SJSA1 (cell line): ENCODE data around the gene RILP. TPM values are rescaled to one million over a fixed set of nuclear protein-coding genes. Genes with fewer than 3 reads are reported as not detected.
"Not testable (repeated sequence)": the region's sequence is repeated elsewhere in the genome, so short reads cannot be mapped to it uniquely, and the experiment has no call there.

ENCODE experiments used
- DNase-seq, 2 experiments: peaks; one replicate each; pipeline ENCODE4 v3.0.0-alpha.2; 2015 to 2020; ENCODE audit warnings: low spot score in 2 of 2, low read depth in 1 of 2
- H3K27ac ChIP-seq: fragments of 250-450 bp; sonication (Bioruptor Pico); 2 replicates; pipeline ENCODE4 v1.5.1; 2020; ENCODE audit warnings: mild to moderate bottlenecking, moderate library complexity
- H3K27me3 ChIP-seq: fragments of 250-450 bp; sonication (Bioruptor Pico); replicated peaks from 2 replicates; pipeline ENCODE4 v1.5.1; 2020; ENCODE audit warnings: mild to moderate bottlenecking, moderate library complexity
- H3K36me3 ChIP-seq: fragments of 250-450 bp; sonication (Bioruptor Pico); 2 replicates; pipeline ENCODE4 v1.5.1; 2020; ENCODE audit warnings: mild to moderate bottlenecking
- H3K4me1 ChIP-seq: fragments of 250-450 bp; sonication (Bioruptor Pico); replicated peaks from 2 replicates; pipeline ENCODE4 v1.6.1; 2021; ENCODE audit warnings: mild to moderate bottlenecking
- H3K4me3 ChIP-seq: fragments of 250-450 bp; sonication (Bioruptor Pico); 2 replicates; pipeline ENCODE4 v1.5.1; 2020; ENCODE audit warnings: mild to moderate bottlenecking
- H3K9me3 ChIP-seq: fragments of 250-450 bp; sonication (Bioruptor Pico); replicated peaks from 2 replicates; pipeline ENCODE4 v1.5.1; 2020; ENCODE audit warnings: mild to moderate bottlenecking
- total RNA-seq: library from RNA; depleted of rRNA; stranded (reverse); fragments of >200 nt; shearing (Covaris generic); gene quantifications from 2 replicates; pipeline ENCODE4 v1.2.3, GENCODE V29; 2014; rRNA removed

RILP gene
- 0.22 and 1.0 TPM in 2 replicates for total RNA-seq

GRCh38 chr17:1649844-1650501 lies at the start of gene RILP:
Gene RILP (minus strand): TSS chr17:1649866. CDS start chr17:1649804, 62 bp downstream.
- no peak for DNase-seq
- peak within 1 kb of the TSS; percentile 40; the same call in 1 of the 2 replicates for H3K27ac ChIP-seq
- H3K4me3 ChIP-seq, result peak within 1 kb of the TSS; percentile 52
- no peaks in the 10 kb centered on the region for H3K27me3 ChIP-seq
- peaks cover 24% of the 10 kb centered on the region for H3K4me1 ChIP-seq
- H3K9me3 ChIP-seq, result no peaks in the 10 kb centered on the region
- H3K36me3 ChIP-seq, result peaks cover 59% of the 10 kb centered on the region

GRCh38 chr17:1697681-1698080 lies 48.0 kb upstream of the RILP start:
- no peak overlapping the region for H3K4me3 ChIP-seq
- no peaks in the 10 kb centered on the region for H3K36me3 ChIP-seq
- no peak overlapping the region for H3K27ac ChIP-seq
- no peaks in the 10 kb centered on the region for H3K9me3 ChIP-seq
- DNase-seq, result no peak
- peaks cover 11% of the 10 kb centered on the region for H3K4me1 ChIP-seq
- H3K27me3 ChIP-seq, result no peaks in the 10 kb centered on the region

GRCh38 chr17:1695365-1695764 lies 45.7 kb upstream of the RILP start:
- Histone ChIP-seq H3K9me3 (no peaks in the 10 kb centered on the region), H3K36me3 (no peaks in the 10 kb centered on the region), H3K4me1 (peaks cover 5% of the 10 kb centered on the region), H3K27me3 (no peaks in the 10 kb centered on the region), H3K4me3 (no peak overlapping the region), H3K27ac (no peak overlapping the region)
- DNase-seq, result no peak

GRCh38 chr17:1693339-1693738 lies 43.7 kb upstream of the RILP start:
- no peaks in the 10 kb centered on the region for H3K9me3 ChIP-seq
- DNase-seq, result peak in 1 of 2 experiments; percentile 34
- H3K4me1 ChIP-seq, result peaks cover 5% of the 10 kb centered on the region
- H3K27ac ChIP-seq, result no peak overlapping the region
- no peaks in the 10 kb centered on the region for H3K27me3 ChIP-seq
- H3K4me3 ChIP-seq, result no peak overlapping the region
- no peaks in the 10 kb centered on the region for H3K36me3 ChIP-seq

DNA sequence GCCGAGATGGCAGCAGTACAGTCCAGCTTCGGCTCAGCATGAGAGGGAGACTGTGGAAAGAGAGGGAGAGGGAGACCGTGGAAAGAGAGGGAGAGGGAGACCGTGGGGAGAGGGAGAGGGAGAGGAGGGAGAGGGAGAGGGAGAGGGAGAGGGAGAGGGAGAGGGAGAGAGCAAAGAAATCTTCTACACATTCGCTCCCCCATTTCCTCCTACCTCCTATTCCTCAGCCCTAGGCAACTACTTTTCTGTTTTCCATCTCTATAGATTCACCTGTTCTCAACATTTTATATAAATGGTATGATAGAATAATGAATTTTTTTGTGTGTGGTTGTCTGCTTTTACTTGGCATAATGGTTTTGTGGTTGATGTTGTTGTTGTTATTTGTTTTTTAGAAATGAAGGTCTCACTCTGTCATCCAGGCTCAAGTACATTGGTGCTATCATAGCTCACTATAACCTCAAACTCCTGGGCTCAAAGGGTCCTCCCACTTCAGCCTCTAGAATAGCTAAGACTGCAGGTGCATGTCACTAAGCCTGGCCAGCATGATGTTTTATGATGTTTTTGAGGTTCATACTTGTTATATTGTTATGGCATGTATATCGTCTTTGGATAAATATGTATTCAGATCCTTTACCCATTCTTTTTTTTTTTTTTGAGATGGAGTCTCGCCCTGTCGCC lies 41.0 kb upstream of the RILP start:
- DNase-seq, result no peak
- no peaks in the 10 kb centered on the region for H3K36me3 ChIP-seq
- no peaks in the 10 kb centered on the region for H3K9me3 ChIP-seq
- no peaks in the 10 kb centered on the region for H3K27me3 ChIP-seq
- H3K27ac ChIP-seq, result no peak overlapping the region
- H3K4me3 ChIP-seq, result no peak overlapping the region
- peaks cover 11% of the 10 kb centered on the region for H3K4me1 ChIP-seq

DNA sequence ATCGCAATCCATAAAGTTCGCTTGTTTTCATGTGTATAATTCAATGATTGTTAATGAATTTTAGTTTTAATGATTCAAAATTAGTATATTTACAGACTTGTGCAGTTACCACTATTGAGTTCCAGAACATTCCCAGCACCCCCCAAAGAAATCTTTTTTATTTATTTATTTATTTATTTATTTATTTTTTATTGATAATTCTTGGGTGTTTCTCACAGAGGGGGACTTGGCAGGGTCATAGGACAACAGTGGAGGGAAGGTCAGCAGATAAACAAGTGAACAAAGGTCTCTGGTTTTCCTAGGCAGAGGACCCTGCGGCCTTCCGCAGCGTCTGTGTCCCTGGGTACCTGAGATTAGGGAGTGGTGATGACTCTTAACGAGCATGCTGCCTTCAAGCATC lies 38.7 kb upstream of the RILP start:
- peaks cover 11% of the 10 kb centered on the region for H3K36me3 ChIP-seq
- peaks cover 17% of the 10 kb centered on the region for H3K4me1 ChIP-seq
- H3K27me3 ChIP-seq, H3K9me3 ChIP-seq, DNase-seq, H3K4me3 ChIP-seq, H3K27ac ChIP-seq: not testable (repeated sequence)

GRCh38 chr17:1686086-1686485 lies 36.4 kb upstream of the RILP start:
- Histone ChIP-seq H3K27ac (no peak overlapping the region), H3K27me3 (no peaks in the 10 kb centered on the region), H3K4me1 (peaks cover 17% of the 10 kb centered on the region), H3K4me3 (no peak overlapping the region), H3K9me3 (no peaks in the 10 kb centered on the region), H3K36me3 (peaks cover 34% of the 10 kb centered on the region)
- no peak for DNase-seq

DNA sequence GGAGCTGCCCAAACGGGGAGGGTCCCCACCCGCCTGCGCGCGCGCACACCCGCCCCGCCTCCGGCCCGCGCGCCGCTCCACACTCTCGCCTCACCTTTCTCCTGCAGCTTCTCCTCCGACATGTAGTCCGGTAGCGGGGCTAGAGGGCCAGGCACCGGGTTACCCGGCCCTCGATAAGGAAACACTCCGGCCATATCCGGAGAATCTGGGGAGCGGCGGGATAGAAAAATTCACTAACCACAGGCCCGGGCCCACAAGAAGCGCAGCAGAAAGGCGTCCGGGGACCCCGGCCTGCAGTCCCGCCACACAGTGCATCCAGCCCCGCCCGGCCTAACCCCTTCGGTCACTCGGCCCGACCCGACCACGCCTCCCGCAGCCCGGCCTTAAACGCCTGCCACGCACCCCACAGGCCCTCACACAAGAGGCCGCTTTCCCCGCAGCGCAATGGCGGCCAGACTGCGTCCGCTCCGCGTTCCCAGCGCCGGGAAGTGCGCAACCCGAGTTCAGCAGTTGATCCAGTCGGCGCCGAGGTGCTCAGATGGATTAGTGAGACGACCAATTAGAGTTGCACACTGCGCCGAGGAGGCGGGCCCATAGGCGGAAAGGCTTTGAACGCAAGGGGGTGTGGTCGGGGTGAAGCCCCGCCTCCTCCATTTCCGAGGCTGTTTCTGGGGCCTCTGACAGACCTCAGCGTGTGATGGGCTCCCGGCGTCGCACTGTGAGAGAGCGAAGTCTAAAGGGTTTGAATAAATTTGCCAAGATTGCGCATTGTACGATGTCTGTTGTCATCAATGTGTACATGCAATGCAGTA lies 34.9 kb upstream of the RILP start, which contains the start of gene PRPF8:
Gene PRPF8, minus strand, starts transcription at position 490 of the 812 bp plus-strand sequence. Its CDS starts 296 bp downstream, at position 194.
- no peaks in the 10 kb centered on the region for H3K9me3 ChIP-seq
- H3K4me1 ChIP-seq, result peaks cover 17% of the 10 kb centered on the region
- H3K36me3 ChIP-seq, result peaks cover 49% of the 10 kb centered on the region
- H3K4me3 ChIP-seq, result peak within 1 kb of the TSS; percentile 81
- peak within 1 kb of the TSS; percentile 56 for H3K27ac ChIP-seq
- H3K27me3 ChIP-seq, result no peaks in the 10 kb centered on the region
- DNase-seq, result peak; percentile 96 to 97

DNA sequence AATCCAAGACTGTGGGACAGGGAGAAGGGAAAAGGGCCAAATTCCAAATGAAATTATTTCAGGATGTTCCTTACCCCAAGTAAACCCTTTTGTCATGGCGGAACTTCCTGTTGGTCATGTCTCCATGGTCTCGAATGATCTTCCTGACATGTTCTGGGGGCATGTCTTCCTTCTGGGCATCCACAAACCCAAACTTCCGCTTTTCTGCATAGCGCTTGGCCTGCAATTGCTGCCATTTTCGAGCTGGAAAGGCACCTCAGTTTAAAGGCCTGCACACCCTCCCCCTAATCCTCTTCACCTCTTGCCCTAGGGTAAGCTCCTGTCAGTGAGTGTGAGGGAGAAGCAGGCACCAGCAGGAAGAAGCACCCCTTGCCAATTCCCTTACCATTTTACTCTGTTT lies 33.8 kb upstream of the RILP start:
- peaks cover 17% of the 10 kb centered on the region for H3K4me1 ChIP-seq
- peaks cover 60% of the 10 kb centered on the region for H3K36me3 ChIP-seq
- H3K27me3 ChIP-seq, result no peaks in the 10 kb centered on the region
- no peak overlapping the region for H3K27ac ChIP-seq
- peak overlapping the region; percentile 81 for H3K4me3 ChIP-seq
- no peak for DNase-seq
- H3K9me3 ChIP-seq, result no peaks in the 10 kb centered on the region

DNA sequence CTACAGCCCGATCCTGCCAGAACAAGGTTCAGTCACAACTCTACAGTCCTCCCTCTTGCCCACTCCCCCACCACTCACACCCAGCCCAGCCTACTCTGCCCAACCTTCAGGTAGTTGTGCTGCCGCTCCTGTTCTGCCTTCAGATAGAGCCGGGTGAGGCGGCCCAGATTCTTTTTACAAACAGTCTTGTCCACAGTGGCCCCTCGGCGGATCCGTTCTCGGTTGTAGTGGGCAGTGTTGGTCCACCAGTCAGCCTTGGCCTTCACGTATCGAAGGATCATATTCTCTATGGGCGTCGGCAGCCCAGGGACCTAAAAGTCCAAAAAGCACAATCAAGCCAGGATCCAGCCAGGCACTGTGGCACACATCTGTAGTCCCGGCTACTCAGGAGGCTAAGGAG lies 26.7 kb upstream of the RILP start:
- H3K27me3 ChIP-seq, result no peaks in the 10 kb centered on the region
- H3K9me3 ChIP-seq, result no peaks in the 10 kb centered on the region
- no peak for DNase-seq
- H3K4me1 ChIP-seq, result no peaks in the 10 kb centered on the region
- no peak overlapping the region for H3K4me3 ChIP-seq
- peaks cover 96% of the 10 kb centered on the region for H3K36me3 ChIP-seq
- H3K27ac ChIP-seq, result no peak overlapping the region

DNA sequence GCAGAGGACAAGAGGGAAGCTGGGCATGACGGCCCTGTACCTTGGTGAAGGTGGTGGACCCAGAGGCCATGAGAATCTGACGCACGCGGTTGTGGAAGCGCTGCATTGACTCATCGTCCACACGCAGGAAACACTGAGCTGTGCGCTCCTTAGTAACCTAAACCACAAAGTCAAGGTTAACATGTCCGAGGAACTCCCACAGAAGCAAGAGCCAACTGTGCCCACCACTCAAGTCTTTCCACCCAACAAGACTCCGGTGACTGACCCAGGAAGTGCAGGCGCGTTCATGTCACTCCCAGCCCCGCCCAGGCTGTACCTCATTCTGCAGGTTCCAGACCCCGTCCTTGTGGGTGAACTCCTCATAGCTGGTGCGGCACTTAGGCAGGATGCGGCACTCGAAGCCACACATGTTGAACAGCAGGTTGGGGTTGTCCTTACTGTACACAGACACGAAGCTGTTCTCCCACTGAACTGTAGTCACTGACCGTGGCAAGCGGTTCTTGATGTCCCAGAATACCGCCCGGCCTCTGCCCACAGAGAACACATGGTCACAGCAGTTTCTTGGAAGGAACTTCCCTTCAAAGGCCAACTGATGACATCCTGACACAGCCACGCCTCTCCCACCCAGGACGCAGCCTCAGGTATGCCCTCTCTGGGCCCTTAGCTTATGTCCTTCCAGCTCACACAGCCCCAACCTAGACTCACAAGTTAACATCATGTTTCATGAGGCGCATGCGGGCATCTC lies 23.5 kb upstream of the RILP start:
- Histone ChIP-seq H3K4me1 (peaks cover 5% of the 10 kb centered on the region; the same call in 1 of the 2 replicates), H3K4me3 (no peak overlapping the region), H3K9me3 (no peaks in the 10 kb centered on the region), H3K27me3 (no peaks in the 10 kb centered on the region), H3K36me3 (peaks cover 96% of the 10 kb centered on the region), H3K27ac (no peak overlapping the region)
- DNase-seq, result no peak

DNA sequence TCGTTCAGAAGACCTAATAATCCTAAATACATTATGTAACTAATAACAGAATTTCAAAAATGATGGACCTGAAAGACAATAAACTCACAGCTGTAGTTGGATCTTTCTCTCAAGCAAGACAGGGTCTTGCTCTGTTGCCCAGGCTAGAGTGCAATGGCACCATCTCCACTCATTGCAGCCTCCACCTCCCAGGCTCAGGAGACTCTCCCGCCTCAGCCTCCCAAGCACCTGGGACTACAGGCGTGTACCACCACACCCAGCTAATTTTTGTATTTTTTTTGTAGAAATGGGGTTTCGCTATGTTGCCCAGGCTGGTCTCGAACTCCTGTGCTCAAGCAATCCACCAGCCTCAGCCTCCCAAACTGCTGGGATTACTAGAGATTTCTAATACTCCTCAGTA lies 14.3 kb upstream of the RILP start:
- not testable (repeated sequence) for H3K4me1 ChIP-seq, H3K27me3 ChIP-seq, H3K4me3 ChIP-seq, H3K27ac ChIP-seq, H3K9me3 ChIP-seq, DNase-seq
- peaks cover 90% of the 10 kb centered on the region for H3K36me3 ChIP-seq

GRCh38 chr17:1661045-1661444 lies 11.4 kb upstream of the RILP start:
- no peaks in the 10 kb centered on the region for H3K27me3 ChIP-seq
- H3K36me3 ChIP-seq, result peaks cover 89% of the 10 kb centered on the region
- H3K4me1 ChIP-seq, result no peaks in the 10 kb centered on the region
- H3K4me3 ChIP-seq, result no peak overlapping the region
- H3K9me3 ChIP-seq, result no peaks in the 10 kb centered on the region
- DNase-seq, result no peak
- no peak overlapping the region for H3K27ac ChIP-seq
